Type B pancreatic cell (in vitro differentiated cells): ENCODE results near the gene HCFC1R1. TPM values are rescaled to one million over a fixed set of nuclear protein-coding genes. Genes with fewer than 3 reads are reported as not detected.

Source experiments
- DNase-seq: peaks from one replicate; pipeline ENCODE4 v3.0.0; 2021; ENCODE audit warnings: mixed read lengths; ENCODE audit not compliant: unreplicated experiment; ENCODE audit errors: extremely low spot score
- H3K27ac Mint-ChIP-seq: 2 replicates; pipeline ENCODE4 v1.8.0; 2021; ENCODE audit warnings: mild to moderate bottlenecking, mixed read lengths
- H3K27me3 Mint-ChIP-seq: 2 replicates; pipeline ENCODE4 v1.8.0; 2021; ENCODE audit warnings: mixed read lengths
- H3K36me3 Mint-ChIP-seq: 2 replicates; pipeline ENCODE4 v1.8.0; 2021; ENCODE audit warnings: mixed read lengths
- H3K4me1 Mint-ChIP-seq: one replicate; pipeline ENCODE4 v1.8.0; 2021; ENCODE audit warnings: mixed read lengths; ENCODE audit not compliant: unreplicated experiment
- H3K4me3 Mint-ChIP-seq: 2 replicates; pipeline ENCODE4 v1.8.0; 2021; ENCODE audit warnings: mild to moderate bottlenecking, mixed read lengths
- H3K9me3 Mint-ChIP-seq: 2 replicates; pipeline ENCODE4 v1.8.0; 2021; ENCODE audit warnings: mixed read lengths
- CTCF ChIP-seq: fragments of 200-600 bp; sonication (generic); conservative IDR thresholded peaks from 2 replicates; pipeline ENCODE4 v1.5.0; 2021; ENCODE audit warnings: antibody characterized with exemption, mild to moderate bottlenecking
- total RNA-seq: library from RNA; stranded (reverse); gene quantifications from 2 replicates; pipeline ENCODE4 v1.2.1, GENCODE V29; 2021; ENCODE audit warnings: low replicate concordance

Gene HCFC1R1
- total RNA-seq, 1 donor from 2014 or later: 34.8 TPM

DNA sequence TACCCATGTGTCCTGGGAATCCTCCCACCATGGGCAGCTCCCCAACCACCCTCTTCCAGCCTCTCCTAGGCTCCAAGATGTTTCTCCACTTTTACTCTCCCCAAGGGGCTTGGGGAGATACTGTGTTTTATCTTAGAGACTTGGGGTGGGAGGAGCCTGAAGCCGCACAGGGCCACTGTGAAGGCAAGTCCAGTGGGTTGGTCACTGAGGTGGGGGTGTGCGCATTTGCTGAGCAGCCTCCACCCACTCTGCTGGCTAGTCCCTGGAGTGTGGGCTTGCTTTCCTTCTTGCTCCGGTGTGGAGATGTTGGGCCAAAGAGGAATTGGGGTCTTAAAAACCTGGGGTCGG is 15.1 kb downstream of the HCFC1R1 start:
- no peak for DNase-seq
- no peaks in the 10 kb centered on the region for H3K4me1 Mint-ChIP-seq
- no peak for TF ChIP-seq CTCF
- H3K27me3 Mint-ChIP-seq: peaks cover 62% of the 10 kb centered on the region
- no peaks in the 10 kb centered on the region for H3K9me3 Mint-ChIP-seq
- peak overlapping the region; percentile 55 for H3K4me3 Mint-ChIP-seq
- peak overlapping the region; percentile 95 for H3K27ac Mint-ChIP-seq
- no peaks in the 10 kb centered on the region for H3K36me3 Mint-ChIP-seq

DNA sequence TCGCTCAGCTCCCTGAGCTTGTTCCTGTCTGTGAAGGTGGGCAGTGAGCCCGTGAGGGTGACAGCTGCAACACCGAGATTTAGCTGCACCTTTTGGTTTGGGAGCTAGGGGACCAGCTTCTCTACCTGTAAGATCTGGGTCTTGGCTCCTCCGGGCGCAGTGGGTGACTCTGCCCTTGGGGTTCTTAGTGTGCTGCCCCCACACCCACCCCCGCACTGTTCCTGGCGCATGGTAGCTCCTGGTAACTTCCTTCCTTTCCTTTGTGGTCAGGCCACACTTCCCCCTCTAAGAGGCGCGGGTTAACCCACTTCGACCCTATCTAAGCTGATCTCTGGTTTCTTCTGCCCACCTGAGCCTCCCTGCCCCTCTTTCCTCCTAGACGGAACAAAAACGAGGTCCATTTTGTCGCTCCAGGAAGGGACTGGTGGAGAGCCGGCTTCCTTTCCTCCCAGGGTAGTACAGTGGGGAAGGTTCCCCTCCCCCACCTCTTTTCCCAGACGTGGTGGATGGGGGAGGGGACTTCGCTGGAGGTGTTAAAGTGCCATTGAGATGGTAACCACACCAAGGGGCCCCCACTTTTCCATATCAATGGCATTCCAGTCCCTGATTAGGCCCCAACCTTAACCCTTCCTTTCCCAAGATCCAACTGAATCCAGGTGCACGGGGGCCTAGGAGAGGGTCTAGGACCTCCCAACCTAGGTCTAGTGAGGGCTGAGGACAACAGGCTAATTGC is 15.6 kb downstream of the HCFC1R1 start:
- peak overlapping the region; percentile 55 for H3K4me3 Mint-ChIP-seq
- H3K4me1 Mint-ChIP-seq: no peaks in the 10 kb centered on the region
- no peak for TF ChIP-seq CTCF
- H3K27ac Mint-ChIP-seq: peak overlapping the region; percentile 95
- peaks cover 59% of the 10 kb centered on the region for H3K27me3 Mint-ChIP-seq
- no peaks in the 10 kb centered on the region for H3K9me3 Mint-ChIP-seq
- DNase-seq: no peak
- no peaks in the 10 kb centered on the region for H3K36me3 Mint-ChIP-seq

DNA sequence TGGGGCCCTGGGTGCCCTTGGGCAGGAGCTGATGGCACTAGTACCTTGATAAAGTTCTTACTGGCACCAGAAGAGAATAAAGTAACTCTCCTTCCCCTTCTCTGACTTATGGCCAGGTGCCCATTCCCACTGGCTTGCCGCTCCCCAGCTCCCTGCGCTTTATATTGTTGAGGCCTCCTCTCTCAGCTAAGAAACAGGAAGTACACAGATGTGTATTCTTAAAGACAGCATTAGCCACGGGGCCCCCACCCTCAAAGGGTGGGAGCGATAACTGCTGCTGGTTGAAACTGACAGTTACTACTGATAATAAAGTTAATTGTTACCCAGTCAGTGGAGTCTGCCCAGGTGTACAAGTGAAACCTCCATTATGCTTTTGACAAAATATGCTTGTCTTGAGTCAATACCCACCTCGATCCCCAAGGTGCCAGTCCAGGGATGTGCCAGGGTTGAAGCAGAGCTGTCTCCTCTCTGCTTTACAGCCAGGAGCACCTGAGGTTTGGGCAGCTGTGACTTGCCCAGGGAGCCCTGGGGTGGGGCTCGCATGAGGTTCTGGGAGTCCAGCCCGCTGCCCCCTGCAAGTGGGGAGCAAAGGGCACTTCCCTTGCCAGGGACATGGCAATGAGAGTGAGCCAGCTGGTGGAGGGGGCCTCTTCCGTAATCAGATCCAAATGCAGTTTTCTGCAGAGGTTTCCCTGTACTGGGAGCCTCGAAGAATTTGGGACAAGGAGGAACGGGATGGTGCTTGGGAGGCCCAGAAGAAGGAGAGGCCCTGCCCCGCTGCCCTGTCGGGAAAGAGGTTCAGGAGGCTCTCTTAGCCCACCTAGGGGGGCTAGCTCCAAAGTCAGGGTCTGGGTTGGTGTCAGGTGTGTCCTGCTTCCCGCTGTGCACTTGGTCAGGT is 16.4 kb downstream of the HCFC1R1 start:
- no peaks in the 10 kb centered on the region for H3K36me3 Mint-ChIP-seq
- peak overlapping the region; percentile 95 for H3K27ac Mint-ChIP-seq
- peak overlapping the region; percentile 78 for H3K4me3 Mint-ChIP-seq
- peaks cover 52% of the 10 kb centered on the region for H3K27me3 Mint-ChIP-seq
- no peaks in the 10 kb centered on the region for H3K4me1 Mint-ChIP-seq
- DNase-seq: no peak
- H3K9me3 Mint-ChIP-seq: no peaks in the 10 kb centered on the region
- TF ChIP-seq CTCF: no peak

DNA sequence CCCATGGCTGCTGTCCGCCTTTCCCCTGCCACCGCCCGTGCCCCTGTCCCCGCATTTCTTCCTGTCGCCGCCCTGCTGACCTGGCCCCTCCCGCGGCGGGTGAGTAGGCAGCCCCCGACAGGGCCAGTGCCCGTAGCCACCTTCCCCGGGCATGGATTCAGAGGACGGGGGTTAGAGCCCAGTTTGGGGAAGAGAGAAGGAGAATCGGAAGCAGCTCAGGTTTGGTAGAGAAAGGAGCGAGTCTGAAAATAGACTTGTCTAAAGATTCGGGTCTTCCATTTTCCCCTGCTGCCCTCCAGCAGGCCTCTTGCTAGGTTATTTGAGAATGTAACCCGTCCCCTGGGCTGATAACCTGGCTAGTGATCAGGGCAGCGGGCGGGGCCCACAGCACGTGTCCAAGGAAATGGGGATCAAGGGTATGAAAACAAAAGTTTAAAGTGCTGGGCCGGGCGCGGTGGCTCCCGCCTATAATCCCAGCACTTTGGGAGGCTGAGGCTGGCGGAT is 18.9 kb downstream of the HCFC1R1 start:
- TF ChIP-seq CTCF: no peak
- H3K4me3 Mint-ChIP-seq: peak overlapping the region; percentile 88
- no peaks in the 10 kb centered on the region for H3K9me3 Mint-ChIP-seq
- no peaks in the 10 kb centered on the region for H3K4me1 Mint-ChIP-seq
- H3K27me3 Mint-ChIP-seq: peaks cover 54% of the 10 kb centered on the region
- H3K36me3 Mint-ChIP-seq: no peaks in the 10 kb centered on the region
- peak overlapping the region; percentile 91 for H3K27ac Mint-ChIP-seq
- DNase-seq: no peak

- TF ChIP-seq CTCF: no peak
- H3K27me3 Mint-ChIP-seq: peaks cover 53% of the 10 kb centered on the region
- no peak overlapping the region for H3K4me3 Mint-ChIP-seq
Observed at GRCh38 chr16:3004319-3004718, 19.4 kb downstream of the HCFC1R1 start.

More at GRCh38 chr16:3004319-3004718, 19.4 kb downstream of the HCFC1R1 start:
- no peak overlapping the region for H3K27ac Mint-ChIP-seq
- no peaks in the 10 kb centered on the region for H3K36me3 Mint-ChIP-seq
- H3K9me3 Mint-ChIP-seq: no peaks in the 10 kb centered on the region
- no peak for DNase-seq
- H3K4me1 Mint-ChIP-seq: no peaks in the 10 kb centered on the region
